ENCODE measurements around the gene ACSM6.

DNA sequence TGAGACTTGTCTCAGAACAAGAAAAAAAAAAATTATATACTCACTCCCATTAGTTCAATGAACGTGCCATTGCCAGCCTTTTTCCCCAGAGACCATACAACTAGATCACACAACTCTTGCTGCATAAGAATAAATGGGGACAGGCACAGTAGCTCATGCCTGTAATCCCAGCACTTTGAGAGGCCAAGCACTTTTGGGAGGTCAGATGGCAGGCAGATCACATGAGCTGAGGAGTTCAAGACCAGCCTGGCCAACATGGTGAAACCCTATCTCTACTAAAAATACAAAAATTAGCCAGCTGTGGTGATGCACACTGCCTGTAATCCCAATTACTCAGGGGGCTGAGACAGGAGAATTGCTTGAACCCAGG is 83.1 kb downstream of the ACSM6 start:
- TF ChIP-seq, protein P1, sequence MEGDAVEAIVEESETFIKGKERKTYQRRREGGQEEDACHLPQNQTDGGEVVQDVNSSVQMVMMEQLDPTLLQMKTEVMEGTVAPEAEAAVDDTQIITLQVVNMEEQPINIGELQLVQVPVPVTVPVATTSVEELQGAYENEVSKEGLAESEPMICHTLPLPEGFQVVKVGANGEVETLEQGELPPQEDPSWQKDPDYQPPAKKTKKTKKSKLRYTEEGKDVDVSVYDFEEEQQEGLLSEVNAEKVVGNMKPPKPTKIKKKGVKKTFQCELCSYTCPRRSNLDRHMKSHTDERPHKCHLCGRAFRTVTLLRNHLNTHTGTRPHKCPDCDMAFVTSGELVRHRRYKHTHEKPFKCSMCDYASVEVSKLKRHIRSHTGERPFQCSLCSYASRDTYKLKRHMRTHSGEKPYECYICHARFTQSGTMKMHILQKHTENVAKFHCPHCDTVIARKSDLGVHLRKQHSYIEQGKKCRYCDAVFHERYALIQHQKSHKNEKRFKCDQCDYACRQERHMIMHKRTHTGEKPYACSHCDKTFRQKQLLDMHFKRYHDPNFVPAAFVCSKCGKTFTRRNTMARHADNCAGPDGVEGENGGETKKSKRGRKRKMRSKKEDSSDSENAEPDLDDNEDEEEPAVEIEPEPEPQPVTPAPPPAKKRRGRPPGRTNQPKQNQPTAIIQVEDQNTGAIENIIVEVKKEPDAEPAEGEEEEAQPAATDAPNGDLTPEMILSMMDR (optimal IDR thresholded peaks at IDR 0.05 in 1 of 3, IDR thresholded peaks at IDR 0.05 in 1 of 3, conservative IDR thresholded peaks at IDR 0.05 in 1 of 3; ENCODE audit: extremely low read depth in 1 of 3, insufficient read depth in 2 of 3, low read length in 3 of 3) = no peak
- TF ChIP-seq EZH2 (IDR thresholded peaks at IDR 0.05; ENCODE audit: low read length) = no peak
